GM19351 (cell line): ENCODE measurements around the gene PITPNM2.

Experiments used
- ATAC-seq: cut with Tn5 transposase; IDR thresholded peaks from one replicate; pipeline ENCODE4 v1.9.1; 2021; ENCODE audit warnings: mild to moderate bottlenecking, moderate library complexity; ENCODE audit not compliant: unreplicated experiment

PITPNM2 gene

GRCh38 chr12:123145211-123145610 lies 5.7 kb downstream of the PITPNM2 start:
- ATAC-seq, result no peak

- ATAC-seq, result no peak
These were observed 7.0 kb downstream of the PITPNM2 start for GRCh38 chr12:123143736-123144461.

GRCh38 chr12:123142921-123143735 lies 7.8 kb downstream of the PITPNM2 start:
- no peak for ATAC-seq

GRCh38 chr12:123142518-123142840 lies 8.4 kb downstream of the PITPNM2 start:
- ATAC-seq, result no peak

GRCh38 chr12:123141615-123142517 lies 9.0 kb downstream of the PITPNM2 start:
- no peak for ATAC-seq

- ATAC-seq, result no peak
These were observed 9.9 kb downstream of the PITPNM2 start for GRCh38 chr12:123140676-123141614.

- ATAC-seq, result no peak
These were observed 10.8 kb downstream of the PITPNM2 start for GRCh38 chr12:123139926-123140675.

GRCh38 chr12:123135688-123136087 lies 15.2 kb downstream of the PITPNM2 start:
- no peak for ATAC-seq

- no peak for ATAC-seq
These were observed 16.1 kb downstream of the PITPNM2 start for GRCh38 chr12:123134826-123135225.

- ATAC-seq, result no peak
These were observed 16.6 kb downstream of the PITPNM2 start for GRCh38 chr12:123134271-123134671.

- no peak for ATAC-seq
These were observed 17.2 kb downstream of the PITPNM2 start for GRCh38 chr12:123133701-123134100.

- ATAC-seq, result no peak
These were observed 17.8 kb downstream of the PITPNM2 start for GRCh38 chr12:123132951-123133619.

- ATAC-seq, result no peak
These were observed 18.9 kb downstream of the PITPNM2 start for GRCh38 chr12:123131879-123132402.

GRCh38 chr12:123131291-123131832 lies 19.5 kb downstream of the PITPNM2 start:
- no peak for ATAC-seq

- no peak for ATAC-seq
These were observed 21.3 kb downstream of the PITPNM2 start for GRCh38 chr12:123129621-123130020.

GRCh38 chr12:123127182-123127495 lies 23.8 kb downstream of the PITPNM2 start:
- ATAC-seq, result no peak

GRCh38 chr12:123126294-123127181 lies 24.4 kb downstream of the PITPNM2 start:
- no peak for ATAC-seq

GRCh38 chr12:123122626-123123025 lies 28.3 kb downstream of the PITPNM2 start:
- ATAC-seq, result no peak
